Left ventricle myocardium inferior (tissue), 1 donor: ENCODE measurements around the gene APEX1. TPM values are rescaled to one million over a fixed set of nuclear protein-coding genes. Genes with fewer than 3 reads are reported as not detected.
"Not testable (repeated sequence)": the region's sequence is repeated elsewhere in the genome, so short reads cannot be mapped to it uniquely, and the experiment has no call there.

ENCODE experiments used
- DNase-seq: peaks from one replicate; pipeline ENCODE4 v3.0.0-alpha.2; 2020
- H3K27ac ChIP-seq: fragments of 200-600 bp; replicated peaks from 2 replicates; pipeline ENCODE4 v1.8.0; 2021
- H3K27me3 ChIP-seq: fragments of 200-600 bp; 2 replicates; pipeline ENCODE4 v1.8.0; 2021; ENCODE audit warnings: low read depth
- H3K36me3 ChIP-seq: fragments of 200-600 bp; 2 replicates; pipeline ENCODE4 v1.8.0; 2021
- H3K4me1 ChIP-seq: fragments of 200-600 bp; 2 replicates; pipeline ENCODE4 v1.8.0; 2021
- H3K4me3 ChIP-seq: fragments of 200-600 bp; 2 replicates; pipeline ENCODE4 v1.8.0; 2021; ENCODE audit warnings: mild to moderate bottlenecking, moderate library complexity
- H3K9me3 ChIP-seq: fragments of 200-600 bp; replicated peaks from 2 replicates; pipeline ENCODE4 v1.8.0; 2021
- intact Hi-C: fragments of 100-400 bp; cut with micrococcal nuclease; formaldehyde crosslinking; loops from one replicate; pipeline ENCODE4 v1.11.0; 2022
- total RNA-seq: library from RNA; stranded (reverse); fragmentation: NEBNext Ultra II Directional; extraction: Animal tissue kit (Norgen Biotek cat#: 25700); gene quantifications from one replicate; pipeline ENCODE4 v1.2.1, GENCODE V29; 2021
- TF ChIP-seq, protein P1 (sequence below): fragments of 200-600 bp; IDR thresholded peaks from 2 replicates; pipeline ENCODE4 v1.8.0; 2021; ENCODE audit warnings: antibody characterized with exemption, mild to moderate bottlenecking, borderline replicate concordance
- donor health status: DM: no; HTN: yes; CAD: no; lungs with severe emphysema.

The APEX1 gene
- total RNA-seq, 1 donor from 2014 or later = 75.0 TPM

DNA sequence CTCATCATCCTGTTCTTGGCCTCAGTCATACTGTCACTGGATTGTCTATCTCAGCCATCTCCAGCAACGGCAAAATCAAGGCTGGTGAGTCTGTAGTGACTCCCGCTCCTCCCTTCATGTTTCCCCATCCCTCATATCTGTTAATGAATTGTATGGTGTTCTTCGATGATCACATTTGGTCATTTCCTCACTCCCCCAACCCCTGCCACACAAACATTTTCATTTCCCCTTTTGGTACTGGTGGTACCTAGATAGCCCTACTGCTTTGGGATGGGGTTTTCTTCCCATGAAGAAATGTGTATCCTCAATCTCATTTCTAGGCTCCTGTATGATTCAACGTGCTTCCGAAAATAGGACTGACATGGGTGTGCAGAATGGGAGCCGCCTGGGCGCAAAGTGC is 16.4 kb upstream of the APEX1 start:
- peaks cover 21% of the 10 kb centered on the region for H3K4me1 ChIP-seq
- H3K4me3 ChIP-seq = no peak overlapping the region
- TF ChIP-seq, protein P1, sequence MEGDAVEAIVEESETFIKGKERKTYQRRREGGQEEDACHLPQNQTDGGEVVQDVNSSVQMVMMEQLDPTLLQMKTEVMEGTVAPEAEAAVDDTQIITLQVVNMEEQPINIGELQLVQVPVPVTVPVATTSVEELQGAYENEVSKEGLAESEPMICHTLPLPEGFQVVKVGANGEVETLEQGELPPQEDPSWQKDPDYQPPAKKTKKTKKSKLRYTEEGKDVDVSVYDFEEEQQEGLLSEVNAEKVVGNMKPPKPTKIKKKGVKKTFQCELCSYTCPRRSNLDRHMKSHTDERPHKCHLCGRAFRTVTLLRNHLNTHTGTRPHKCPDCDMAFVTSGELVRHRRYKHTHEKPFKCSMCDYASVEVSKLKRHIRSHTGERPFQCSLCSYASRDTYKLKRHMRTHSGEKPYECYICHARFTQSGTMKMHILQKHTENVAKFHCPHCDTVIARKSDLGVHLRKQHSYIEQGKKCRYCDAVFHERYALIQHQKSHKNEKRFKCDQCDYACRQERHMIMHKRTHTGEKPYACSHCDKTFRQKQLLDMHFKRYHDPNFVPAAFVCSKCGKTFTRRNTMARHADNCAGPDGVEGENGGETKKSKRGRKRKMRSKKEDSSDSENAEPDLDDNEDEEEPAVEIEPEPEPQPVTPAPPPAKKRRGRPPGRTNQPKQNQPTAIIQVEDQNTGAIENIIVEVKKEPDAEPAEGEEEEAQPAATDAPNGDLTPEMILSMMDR = no peak
- H3K9me3 ChIP-seq = no peaks in the 10 kb centered on the region
- intact Hi-C loops = no loop called here
- H3K27ac ChIP-seq = no peak overlapping the region
- DNase-seq = no peak
- H3K36me3 ChIP-seq = no peaks in the 10 kb centered on the region
- H3K27me3 ChIP-seq = peaks cover 31% of the 10 kb centered on the region

DNA sequence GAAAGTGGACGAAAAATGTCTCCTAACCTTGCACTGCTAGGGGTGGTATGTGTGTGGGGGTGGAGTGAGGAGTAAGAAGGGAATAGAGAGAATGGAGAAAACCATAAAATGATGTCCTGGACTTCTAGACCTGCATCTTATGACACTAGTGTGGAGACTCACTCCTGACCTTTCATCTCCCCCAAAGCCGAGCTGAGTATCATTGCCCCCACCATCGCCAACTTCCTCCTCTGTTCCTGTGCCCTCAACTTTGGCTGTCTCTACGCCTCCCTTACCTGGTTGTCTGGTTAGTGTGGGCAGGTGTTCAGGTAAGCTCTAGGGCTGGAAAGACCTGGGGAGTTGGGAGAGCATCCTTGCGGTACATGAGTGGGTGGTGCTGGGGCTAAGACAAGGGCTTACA is 14.6 kb upstream of the APEX1 start:
- Histone ChIP-seq H3K27me3 (peaks cover 21% of the 10 kb centered on the region), H3K36me3 (peaks cover 1% of the 10 kb centered on the region), H3K9me3 (no peaks in the 10 kb centered on the region), H3K4me1 (peaks cover 6% of the 10 kb centered on the region), H3K4me3 (no peak overlapping the region), H3K27ac (no peak overlapping the region)
- TF ChIP-seq, protein P1 = no peak
- intact Hi-C loops = no loop called here
- DNase-seq = no peak

DNA sequence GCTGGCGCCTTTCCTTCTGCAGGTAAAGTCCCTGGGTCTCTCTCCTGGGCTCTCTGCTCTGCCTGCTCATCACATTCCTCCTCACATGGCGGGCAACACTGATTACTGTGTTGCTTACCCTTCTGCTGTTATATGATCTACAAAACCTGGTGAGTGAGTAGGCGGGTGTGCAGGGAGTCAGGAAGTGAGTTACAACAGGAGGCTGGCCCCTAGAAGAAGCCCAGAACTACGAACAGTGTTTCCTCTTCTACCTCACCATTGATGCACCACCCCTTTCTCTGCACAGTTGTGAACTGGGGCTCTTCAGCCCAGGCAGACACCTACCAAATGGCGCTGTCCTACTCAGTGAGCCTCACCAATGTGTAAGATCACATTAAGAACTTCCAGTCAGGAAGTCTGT is 14.1 kb upstream of the APEX1 start:
- H3K36me3 ChIP-seq = peaks cover 6% of the 10 kb centered on the region
- H3K27ac ChIP-seq = no peak overlapping the region
- H3K27me3 ChIP-seq = peaks cover 17% of the 10 kb centered on the region
- no peak for DNase-seq
- no peak overlapping the region for H3K4me3 ChIP-seq
- peaks cover 2% of the 10 kb centered on the region for H3K4me1 ChIP-seq
- intact Hi-C loops = no loop called here
- H3K9me3 ChIP-seq = no peaks in the 10 kb centered on the region
- TF ChIP-seq, protein P1 = no peak

DNA sequence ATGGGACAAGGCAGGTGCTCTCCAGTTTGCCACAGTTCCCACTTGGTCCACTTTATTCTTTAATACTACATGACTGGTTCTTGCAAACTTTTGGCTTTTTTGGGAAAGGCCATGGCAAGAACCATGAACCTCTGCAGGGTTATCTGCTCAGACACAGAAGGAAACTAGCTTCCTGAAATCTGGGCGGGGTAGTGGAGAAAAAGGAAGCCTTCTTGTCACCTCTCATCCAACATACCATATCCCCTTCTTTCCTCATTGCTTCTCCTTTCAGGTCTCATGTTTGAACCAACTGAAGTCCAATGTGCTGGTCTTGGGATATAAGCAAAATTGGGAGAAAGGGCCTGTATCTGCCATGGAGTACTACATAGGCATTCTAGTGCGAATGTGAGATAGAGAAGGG is 13.6 kb upstream of the APEX1 start:
- no peak overlapping the region for H3K27ac ChIP-seq
- H3K4me3 ChIP-seq = no peak overlapping the region
- peaks cover 12% of the 10 kb centered on the region for H3K27me3 ChIP-seq
- H3K4me1 ChIP-seq = no peaks in the 10 kb centered on the region
- peaks cover 11% of the 10 kb centered on the region for H3K36me3 ChIP-seq
- intact Hi-C loops = no loop called here
- no peaks in the 10 kb centered on the region for H3K9me3 ChIP-seq
- DNase-seq = no peak
- TF ChIP-seq, protein P1 = no peak

DNA sequence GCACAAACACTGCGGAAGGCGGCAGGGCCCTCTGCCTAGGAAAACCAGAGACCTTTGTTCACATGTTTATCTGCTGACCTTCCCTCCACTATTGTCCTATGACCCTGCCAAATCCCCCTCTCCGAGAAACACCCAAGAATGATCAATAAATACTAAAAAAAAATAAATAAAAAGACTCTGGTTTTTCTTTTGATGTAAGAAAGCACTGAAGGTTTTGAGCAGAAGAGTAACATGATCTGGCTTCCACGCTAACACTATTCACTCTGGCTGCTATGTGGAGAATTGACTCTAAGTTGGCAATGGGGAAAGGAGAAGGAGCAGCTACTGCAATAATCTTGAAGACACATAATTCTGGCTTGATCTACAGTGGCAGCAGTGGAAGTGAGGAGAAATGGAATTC is 11.4 kb upstream of the APEX1 start:
- H3K36me3 ChIP-seq = peaks cover 33% of the 10 kb centered on the region
- DNase-seq, intact Hi-C loops, H3K4me3 ChIP-seq, H3K9me3 ChIP-seq, H3K4me1 ChIP-seq, H3K27me3 ChIP-seq, H3K27ac ChIP-seq: not testable (repeated sequence)

DNA sequence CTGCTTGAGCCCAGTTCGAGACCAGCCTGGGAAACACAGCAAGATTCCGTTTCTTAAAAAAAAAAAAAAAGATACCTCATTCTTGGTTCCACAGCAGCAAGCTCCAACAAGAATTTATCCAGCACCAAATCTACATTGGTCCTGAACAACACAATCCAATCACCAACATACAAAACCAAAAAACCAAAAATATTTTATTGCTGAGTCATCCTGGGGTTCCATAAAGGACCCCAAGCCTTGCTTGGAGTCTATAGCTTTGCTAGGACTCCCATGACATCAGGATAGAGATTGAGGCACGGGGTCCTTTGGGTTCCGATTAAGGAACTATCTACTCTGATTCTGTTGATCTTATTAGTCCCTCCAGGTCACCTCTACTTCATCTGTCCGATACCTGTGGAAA is 8.1 kb upstream of the APEX1 start:
- intact Hi-C loops = no loop called here
- H3K36me3 ChIP-seq = peaks cover 66% of the 10 kb centered on the region
- no peaks in the 10 kb centered on the region for H3K4me1 ChIP-seq
- TF ChIP-seq, protein P1 = no peak
- no peaks in the 10 kb centered on the region for H3K9me3 ChIP-seq
- no peak overlapping the region for H3K4me3 ChIP-seq
- no peaks in the 10 kb centered on the region for H3K27me3 ChIP-seq
- DNase-seq = no peak
- no peak overlapping the region for H3K27ac ChIP-seq

DNA sequence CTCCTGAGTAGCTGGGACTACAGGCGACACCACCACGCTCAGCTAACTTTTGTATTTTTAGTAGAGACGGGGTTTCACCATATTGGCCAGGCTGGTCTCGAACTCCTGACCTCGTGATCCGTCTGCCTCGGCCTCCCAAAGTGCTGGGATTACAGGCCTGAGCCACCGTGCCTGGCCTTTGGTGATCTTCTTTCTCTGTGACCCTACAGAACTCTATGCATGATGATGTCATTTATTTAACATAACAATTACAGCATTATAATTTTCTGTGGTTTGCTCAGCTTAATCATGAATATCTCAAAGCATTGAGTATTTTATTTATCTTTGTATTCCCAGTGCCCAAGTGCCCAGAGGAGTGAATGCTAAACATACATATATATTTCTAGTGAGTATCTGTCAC is 2.2 kb upstream of the APEX1 start:
- Histone ChIP-seq H3K4me1 (peaks cover 44% of the 10 kb centered on the region), H3K36me3 (peaks cover 67% of the 10 kb centered on the region)
- intact Hi-C loops, H3K9me3 ChIP-seq, H3K4me3 ChIP-seq, DNase-seq, H3K27ac ChIP-seq, H3K27me3 ChIP-seq: not testable (repeated sequence)
